GM10248 (cell line): ENCODE data around the gene C11orf24.
"Not testable (repeated sequence)": the region's sequence is repeated elsewhere in the genome, so short reads cannot be mapped to it uniquely, and the experiment has no call there.

Experiments
- CTCF ChIA-PET: fragments of 300-600 bp; sonication (Branson Sonifier 250); formaldehyde crosslinking; extraction: SDS; loops from one replicate; lab custom pipeline; 2021; ENCODE audit warnings: antibody characterized with exemption; lab: Yijun Ruan, JAX
- POLR2A ChIA-PET: fragments of 350-650 bp; sonication (Branson Sonifier 250); formaldehyde crosslinking; extraction: SDS; loops from one replicate; lab custom pipeline; 2020; ENCODE audit warnings: antibody characterized with exemption; lab: Yijun Ruan, JAX
- DNase-seq: peaks from one replicate; pipeline ENCODE4 v3.0.0; 2012; ENCODE audit errors: extremely low spot score
- TF ChIP-seq, protein P1 (sequence below): IDR thresholded peaks from 2 replicates; pipeline ENCODE4 v1.5.1; 2012; ENCODE audit warnings: mild to moderate bottlenecking, low read depth; ENCODE audit errors: extremely low read depth, missing control alignments, control extremely low read depth

Gene C11orf24

GRCh38 chr11:68300076-68300830 lies 28.5 kb upstream of the C11orf24 start:
- ChIA-PET CTCF (interaction anchor here (1.0 to 6.3 kb wide), 5 partner anchors 33 to 92 kb away, joined by 3 to 45 read pairs (median 26); no protein-coding TSS in a partner anchor), POLR2A (no interaction called here)
- TF ChIP-seq, protein P1, sequence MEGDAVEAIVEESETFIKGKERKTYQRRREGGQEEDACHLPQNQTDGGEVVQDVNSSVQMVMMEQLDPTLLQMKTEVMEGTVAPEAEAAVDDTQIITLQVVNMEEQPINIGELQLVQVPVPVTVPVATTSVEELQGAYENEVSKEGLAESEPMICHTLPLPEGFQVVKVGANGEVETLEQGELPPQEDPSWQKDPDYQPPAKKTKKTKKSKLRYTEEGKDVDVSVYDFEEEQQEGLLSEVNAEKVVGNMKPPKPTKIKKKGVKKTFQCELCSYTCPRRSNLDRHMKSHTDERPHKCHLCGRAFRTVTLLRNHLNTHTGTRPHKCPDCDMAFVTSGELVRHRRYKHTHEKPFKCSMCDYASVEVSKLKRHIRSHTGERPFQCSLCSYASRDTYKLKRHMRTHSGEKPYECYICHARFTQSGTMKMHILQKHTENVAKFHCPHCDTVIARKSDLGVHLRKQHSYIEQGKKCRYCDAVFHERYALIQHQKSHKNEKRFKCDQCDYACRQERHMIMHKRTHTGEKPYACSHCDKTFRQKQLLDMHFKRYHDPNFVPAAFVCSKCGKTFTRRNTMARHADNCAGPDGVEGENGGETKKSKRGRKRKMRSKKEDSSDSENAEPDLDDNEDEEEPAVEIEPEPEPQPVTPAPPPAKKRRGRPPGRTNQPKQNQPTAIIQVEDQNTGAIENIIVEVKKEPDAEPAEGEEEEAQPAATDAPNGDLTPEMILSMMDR, result no peak

DNA sequence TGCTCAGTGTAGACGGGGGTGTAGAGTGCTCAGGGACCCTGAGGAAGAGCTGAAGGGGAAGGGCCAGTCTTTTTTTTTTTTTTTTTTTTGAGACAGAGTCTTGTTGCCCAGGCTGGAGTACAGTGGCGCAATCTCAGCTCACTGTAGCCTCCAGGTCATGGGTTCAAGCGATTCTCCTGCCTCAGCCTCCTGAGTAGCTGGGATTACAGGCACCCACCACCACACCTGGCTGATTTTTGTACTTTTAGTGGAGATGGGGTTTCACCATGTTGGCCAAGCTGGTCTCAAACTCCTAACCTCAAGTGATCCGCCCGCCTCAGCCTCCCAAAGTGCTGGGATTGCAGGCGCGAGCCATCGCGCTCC lies 27.7 kb upstream of the C11orf24 start:
- DNase-seq, POLR2A ChIA-PET: not testable (repeated sequence)
- CTCF ChIA-PET, result interaction anchor here (1.0 to 6.3 kb wide), 11 partner anchors 8 to 96 kb away, joined by 3 to 197 read pairs (median 9); partner anchors contain the start of gene LRP5

More at GRCh38 chr11:68300076-68300830, 28.5 kb upstream of the C11orf24 start:
- DNase-seq, result no peak

GRCh38 chr11:68298659-68299516 lies 27.1 kb upstream of the C11orf24 start:
- no peak for DNase-seq
- CTCF ChIA-PET, result interaction anchor here (0.8 to 6.3 kb wide), 26 partner anchors 7 to 156 kb away, joined by 3 to 197 read pairs (median 5); partner anchors contain the start of genes C11orf24 and LRP5
- POLR2A ChIA-PET, result no interaction called here
- TF ChIP-seq, protein P1, result no peak

- POLR2A ChIA-PET, result no interaction called here
- TF ChIP-seq, protein P1, result peak; percentile 93
- CTCF ChIA-PET, result interaction anchor here (0.8 to 6.3 kb wide), 30 partner anchors 8 to 155 kb away, joined by 3 to 197 read pairs (median 5); partner anchors contain the start of genes C11orf24 and LRP5
- peak; percentile 89 for DNase-seq
Observed at GRCh38 chr11:68297812-68298658, 26.3 kb upstream of the C11orf24 start.

GRCh38 chr11:68297494-68297811 lies 25.7 kb upstream of the C11orf24 start:
- ChIA-PET POLR2A (no interaction called here), CTCF (interaction anchor here (0.8 to 6.3 kb wide), 19 partner anchors 9 to 149 kb away, joined by 3 to 197 read pairs (median 12); partner anchors contain the start of genes C11orf24 and LRP5)
- TF ChIP-seq, protein P1, result no peak
- DNase-seq, result no peak

- CTCF ChIA-PET, result interaction anchor here (0.8 to 6.3 kb wide), 19 partner anchors 8 to 1347 kb away, joined by 3 to 197 read pairs (median 12); partner anchors contain the start of genes C11orf24 and LRP5
- POLR2A ChIA-PET, result interaction anchor here (1.4 kb wide), 1 partner anchor 38 kb away, joined by 3 read pairs; no protein-coding TSS in a partner anchor
Observed at GRCh38 chr11:68297052-68297378, 25.2 kb upstream of the C11orf24 start.

More at GRCh38 chr11:68297052-68297378, 25.2 kb upstream of the C11orf24 start:
- TF ChIP-seq, protein P1, result no peak
- no peak for DNase-seq
